Neutrophil (primary cell): Measurements from ENCODE around the gene TRANK1.

Source experiments
- H3K27ac ChIP-seq: fragments of 200-600 bp; sonication (generic); 2 replicates; pipeline ENCODE4 v1.5.1; 2016; ENCODE audit warnings: mild to moderate bottlenecking, moderate library complexity
- H3K27me3 ChIP-seq: fragments of 200-600 bp; sonication (generic); 2 replicates; pipeline ENCODE4 v1.6.0; 2016; ENCODE audit warnings: mild to moderate bottlenecking
- H3K36me3 ChIP-seq: fragments of 200-600 bp; sonication (generic); 2 replicates; pipeline ENCODE4 v1.5.1; 2017
- H3K4me1 ChIP-seq, 2 experiments: fragments of 200-600 bp in 1 of 2; sonication (generic) in 1 of 2; 1 replicate in 1 of 2; 2 replicates in 1 of 2; pipeline versions ENCODE4 v1.5.1 to v1.6.1; 2013 to 2016; ENCODE audit warnings: low read depth in 1 of 2, low read length in 1 of 2, mild to moderate bottlenecking in 1 of 2, moderate library complexity in 1 of 2; ENCODE audit not compliant: control insufficient read depth in 1 of 2, insufficient read depth in 1 of 2
- H3K4me3 ChIP-seq, 2 experiments: fragments of 200-600 bp in 1 of 2; sonication (generic) in 1 of 2; 1 replicate in 1 of 2; 2 replicates in 1 of 2; pipeline ENCODE4 v1.5.1; 2013 to 2016; ENCODE audit warnings: low read depth in 1 of 2, low read length in 1 of 2, mild to moderate bottlenecking in 1 of 2, moderate library complexity in 1 of 2
- H3K9me3 ChIP-seq: fragments of 200-600 bp; sonication (generic); 2 replicates; pipeline ENCODE4 v1.5.1; 2016
- CTCF ChIP-seq: fragments of 200-600 bp; sonication (generic); IDR thresholded peaks from 2 replicates; pipeline ENCODE4 v1.5.1; 2016; ENCODE audit warnings: antibody characterized with exemption

The TRANK1 gene

GRCh38 chr3:36867810-36868209, 77.0 kb downstream of the TRANK1 start:
- Histone ChIP-seq H3K4me3 (no peak overlapping the region), H3K36me3 (peaks cover 43% of the 10 kb centered on the region), H3K9me3 (no peaks in the 10 kb centered on the region), H3K27me3 (no peaks in the 10 kb centered on the region), H3K27ac (no peak overlapping the region), H3K4me1 (peaks cover 20 to 24% of the 10 kb centered on the region in 2 experiments)
- TF ChIP-seq CTCF: no peak

GRCh38 chr3:36866368-36866767, 78.5 kb downstream of the TRANK1 start:
- H3K27ac ChIP-seq: no peak overlapping the region
- TF ChIP-seq CTCF: no peak

GRCh38 chr3:36864180-36865053, 80.4 kb downstream of the TRANK1 start:
- H3K27ac ChIP-seq: peak overlapping the region; percentile 80

More at GRCh38 chr3:36866368-36866767, 78.5 kb downstream of the TRANK1 start:
- H3K36me3 ChIP-seq: peaks cover 38% of the 10 kb centered on the region
- H3K4me1 ChIP-seq: peaks cover 20 to 24% of the 10 kb centered on the region in 2 experiments
- H3K9me3 ChIP-seq: no peaks in the 10 kb centered on the region
- no peak overlapping the region for H3K4me3 ChIP-seq
- H3K27me3 ChIP-seq: no peaks in the 10 kb centered on the region

DNA sequence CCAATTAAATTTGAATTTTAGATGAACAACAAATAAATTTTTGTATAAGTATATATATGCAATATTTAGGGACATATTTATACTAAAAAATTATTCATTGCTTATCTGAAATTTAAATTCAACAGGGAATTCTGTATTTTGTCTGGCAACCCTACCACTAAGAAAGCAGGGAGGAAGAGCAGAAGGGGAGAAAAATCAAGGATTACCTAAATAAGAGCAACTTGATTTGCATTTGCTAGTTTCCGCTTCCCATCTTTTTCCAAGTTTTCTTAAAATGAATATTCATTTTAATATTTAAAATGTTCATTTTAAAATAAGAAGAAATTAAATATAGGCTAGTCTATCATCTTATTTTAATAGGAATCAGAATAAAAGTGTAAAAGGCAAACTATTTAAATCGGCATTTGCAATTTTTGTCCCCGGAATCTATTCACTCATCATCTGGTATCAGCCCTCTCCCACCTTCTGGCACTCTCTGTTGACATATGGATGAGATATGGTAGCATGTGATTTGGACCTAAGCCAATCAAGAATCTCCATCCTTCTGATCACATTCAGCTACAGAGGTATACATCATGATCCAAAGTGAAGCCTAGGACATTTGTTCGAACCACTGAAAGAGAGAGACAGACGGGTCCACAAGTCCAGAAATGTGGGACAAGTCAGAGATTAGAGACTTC, 82.6 kb downstream of the TRANK1 start:
- peaks cover 55% of the 10 kb centered on the region for H3K36me3 ChIP-seq
- no peaks in the 10 kb centered on the region for H3K27me3 ChIP-seq
- no peak for TF ChIP-seq CTCF
- no peaks in the 10 kb centered on the region for H3K9me3 ChIP-seq
- H3K27ac ChIP-seq: no peak overlapping the region
- H3K4me3 ChIP-seq: no peak overlapping the region
- peaks cover 20 to 24% of the 10 kb centered on the region in 2 experiments for H3K4me1 ChIP-seq

More at GRCh38 chr3:36864180-36865053, 80.4 kb downstream of the TRANK1 start:
- H3K9me3 ChIP-seq: no peaks in the 10 kb centered on the region
- no peak for TF ChIP-seq CTCF
- peaks cover 40% of the 10 kb centered on the region for H3K36me3 ChIP-seq
- H3K4me3 ChIP-seq: peak overlapping the region; percentile 19 to 37
- no peaks in the 10 kb centered on the region for H3K27me3 ChIP-seq
- peaks cover 20 to 24% of the 10 kb centered on the region in 2 experiments for H3K4me1 ChIP-seq

DNA sequence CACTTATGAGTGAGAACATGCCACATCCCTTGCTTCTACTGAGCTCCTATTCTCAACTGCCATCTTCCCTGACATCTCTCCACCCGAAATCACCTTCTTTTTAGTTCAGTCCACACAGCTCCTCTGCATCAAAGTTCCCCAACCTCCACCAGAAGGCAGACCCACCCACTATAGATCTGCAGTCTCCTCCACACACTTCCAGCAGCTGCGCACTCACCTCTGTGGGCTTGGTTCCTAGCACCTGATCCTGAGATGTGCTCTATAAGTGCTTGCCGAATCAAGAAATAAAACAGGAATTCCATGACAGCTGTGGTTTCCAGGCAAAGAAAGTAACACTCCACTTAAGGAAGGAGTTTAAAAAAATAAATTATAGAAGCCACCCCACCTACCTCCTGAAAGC, 85.4 kb downstream of the TRANK1 start:
- Histone ChIP-seq H3K4me3 (no peak overlapping the region), H3K27ac (no peak overlapping the region), H3K27me3 (no peaks in the 10 kb centered on the region), H3K4me1 (peaks cover 13 to 14% of the 10 kb centered on the region in 2 experiments), H3K9me3 (no peaks in the 10 kb centered on the region), H3K36me3 (peaks cover 76% of the 10 kb centered on the region)
- TF ChIP-seq CTCF: no peak
